HG02798 (cell line): ENCODE data around the gene OR6K6.

Source experiments
- ATAC-seq: cut with Tn5 transposase; IDR thresholded peaks from one replicate; pipeline ENCODE4 v1.9.1; 2021; ENCODE audit warnings: mild to moderate bottlenecking; ENCODE audit not compliant: unreplicated experiment, poor library complexity

The OR6K6 gene

GRCh38 chr1:158754420-158754819 is at the start of gene OR6K6:
Gene OR6K6 (plus strand): TSS chr1:158754720. CDS start chr1:158754888, 168 bp downstream.
- no peak for ATAC-seq

- ATAC-seq: no peak
Measured at GRCh38 chr1:158706096-158706495, 48.4 kb upstream of the OR6K6 start.

GRCh38 chr1:158711098-158711497 is 43.4 kb upstream of the OR6K6 start:
- no peak for ATAC-seq

- ATAC-seq: no peak
Measured at GRCh38 chr1:158714754-158715153, 39.8 kb upstream of the OR6K6 start.

GRCh38 chr1:158716335-158716734 is 38.2 kb upstream of the OR6K6 start:
- peak; percentile 61 for ATAC-seq

- ATAC-seq: no peak
Measured at GRCh38 chr1:158717344-158717743, 37.2 kb upstream of the OR6K6 start.

GRCh38 chr1:158719664-158720063 is 34.9 kb upstream of the OR6K6 start:
- no peak for ATAC-seq

GRCh38 chr1:158720620-158721019 is 33.9 kb upstream of the OR6K6 start, which contains the start of gene OR6K3:
Gene OR6K3 (minus strand): TSS chr1:158720720. CDS start chr1:158718115, 2,605 bp downstream.
- ATAC-seq: no peak

- no peak for ATAC-seq
Measured at GRCh38 chr1:158724442-158724841, 30.1 kb upstream of the OR6K6 start.

- ATAC-seq: no peak
Measured at GRCh38 chr1:158728510-158729225, 25.9 kb upstream of the OR6K6 start.

GRCh38 chr1:158730453-158730852 is 24.1 kb upstream of the OR6K6 start:
- no peak for ATAC-seq

GRCh38 chr1:158731707-158732106 is 22.8 kb upstream of the OR6K6 start:
- no peak for ATAC-seq

- ATAC-seq: no peak
Measured at GRCh38 chr1:158732524-158732923, 22.0 kb upstream of the OR6K6 start.

GRCh38 chr1:158735848-158736247 is 18.7 kb upstream of the OR6K6 start:
- no peak for ATAC-seq

- ATAC-seq: no peak
Measured at GRCh38 chr1:158752155-158752712, 2.3 kb upstream of the OR6K6 start.

- ATAC-seq: no peak
Measured at GRCh38 chr1:158771950-158772866, 17.7 kb downstream of the OR6K6 start, which contains the start of gene OR6N1. Gene OR6N1 (minus strand): TSS chr1:158772195. CDS start chr1:158766682, 5,513 bp downstream.

- no peak for ATAC-seq
Measured at GRCh38 chr1:158781104-158781503, 26.6 kb downstream of the OR6K6 start, which contains the start of gene OR6N2. Gene OR6N2 (minus strand): TSS chr1:158781204. CDS start chr1:158777635, 3,569 bp downstream.

- peak; percentile 58 for ATAC-seq
Measured at GRCh38 chr1:158793604-158794003, 39.1 kb downstream of the OR6K6 start.

- ATAC-seq: no peak
Measured at GRCh38 chr1:158794247-158794646, 39.7 kb downstream of the OR6K6 start.

- ATAC-seq: no peak
Measured at GRCh38 chr1:158798531-158798930, 44.0 kb downstream of the OR6K6 start.

- no peak for ATAC-seq
Measured at GRCh38 chr1:158799689-158800088, 45.2 kb downstream of the OR6K6 start.
